Measurements from ENCODE around the gene RAB11FIP3. TPM values are rescaled to one million over a fixed set of nuclear protein-coding genes. Genes with fewer than 3 reads are reported as not detected.

RAB11FIP3 gene
- total and polyA plus RNA-seq, 10 of the 15 experiments (the other 5 are each of a cell fraction or from before 2014, with no cell fraction given) = 1.2 to 27.3 (median 7.7) TPM

GRCh38 chr16:407253-407652, 18.2 kb upstream of the RAB11FIP3 start (continued):
- no peak for TF ChIP-seq ZBTB4 (CRISPR knock-in tag; IDR thresholded peaks at IDR 0.05)
- TF ChIP-seq MYC (IDR thresholded peaks at IDR 0.05; ENCODE audit: insufficient read depth, insufficient read length, insufficient replicate concordance, low read length, severe bottlenecking) = no peak
- no peak for TF ChIP-seq HDAC2 (IDR thresholded peaks at IDR 0.05)

GRCh38 chr16:410516-411178, 14.8 kb upstream of the RAB11FIP3 start:
- no peak for DNase-seq (ENCODE audit: low read depth, low spot score)
- no peak for TF ChIP-seq IRF3 (IDR thresholded peaks at IDR 0.05)
- TF ChIP-seq MXI1 (IDR thresholded peaks at IDR 0.05; ENCODE audit: low read depth, low read length) = no peak
- TF ChIP-seq SREBF2 (IDR thresholded peaks at IDR 0.05; ENCODE audit: low read length) = no peak
- no peak for TF ChIP-seq YY1 (IDR thresholded peaks at IDR 0.05; ENCODE audit: low read depth, low read length)
- TF ChIP-seq RCOR1 (conservative IDR thresholded peaks at IDR 0.05; ENCODE audit: low read depth, low read length) = no peak
- no peak for TF ChIP-seq PAX5 (IDR thresholded peaks at IDR 0.05; ENCODE audit: borderline replicate concordance, low read depth, low read length)
- no peak for TF ChIP-seq TARDBP (IDR thresholded peaks at IDR 0.05; ENCODE audit: borderline replicate concordance)
- ChIA-PET SMC1A (ENCODE audit: uncharacterized antibody, unreplicated experiment) (no interaction called here), CTCF (no interaction called here), POLR2A (interaction anchor here (0.6 kb wide), 1 partner anchor 282 kb away, joined by 3 read pairs; no protein-coding TSS in a partner anchor), RAD21 (ENCODE audit: unreplicated experiment) (interaction anchor here (0.6 kb wide), 1 partner anchor 8 kb away, joined by 4 read pairs; no protein-coding TSS in a partner anchor)
- Histone ChIP-seq H3K27ac (ENCODE audit: control insufficient read depth, insufficient read depth) (no peak overlapping the region), H3K36me3 (ENCODE audit: control insufficient read depth in 2 of 2, insufficient read depth in 2 of 2, low read length in 1 of 2) (no peaks in the 10 kb centered on the region), H3K4me1 (ENCODE audit: control insufficient read depth, insufficient read depth, low read length) (no peaks in the 10 kb centered on the region), H3K4me2 (ENCODE audit: control insufficient read depth, insufficient read depth) (no peak overlapping the region), H3K27me3 (replicated peaks in 1 of 2; ENCODE audit: control insufficient read depth in 2 of 2, insufficient read depth in 2 of 2, low read length in 1 of 2) (no peaks in the 10 kb centered on the region), H3K9me3 (replicated peaks; ENCODE audit: control insufficient read depth, insufficient read depth, low read length) (no peaks in the 10 kb centered on the region), H4K20me1 (ENCODE audit: control insufficient read depth, insufficient read depth) (no peaks in the 10 kb centered on the region), H2AFZ (ENCODE audit: control insufficient read depth, low read depth, low read length) (no peak overlapping the region), H3K4me3 (no peak overlapping the region), H3K9ac (ENCODE audit: control insufficient read depth, insufficient read depth, low read length) (no peak overlapping the region), H3K79me2 (ENCODE audit: control insufficient read depth, insufficient read depth, low read length) (no peaks in the 10 kb centered on the region)
- FAIRE-seq = no peak
- no TSS peak for BruUV-seq (replicated peaks)
- intact Hi-C loops (cut with micrococcal nuclease; ENCODE audit: unreplicated experiment) = no loop called here
- ATAC-seq = no peak
- WGBS (ENCODE audit: insufficient coverage, insufficient replicate concordance, low lambda C conversion rate, missing lambda C conversion rate) = 81% methylated on average over 21 of the region's 36 CpGs
- in situ Hi-C loops (cut with MboI) = no loop called here
